Activated CD8-positive, alpha-beta memory T cell treated with anti-CD3 and anti-CD28 coated beads for 48 hours (primary cell): ENCODE measurements around the gene IL3.

Source experiments
- DNase-seq, 3 experiments: peaks; one replicate each; pipeline ENCODE4 v3.0.0-alpha.2; 2020; ENCODE audit warnings: low read depth in 2 of 3, low spot score in 2 of 3

Gene IL3

GRCh38 chr5:132056610-132057497 lies 3.6 kb upstream of the IL3 start:
- DNase-seq, result no peak

- no peak for DNase-seq
Observed at GRCh38 chr5:132057498-132058255, 2.8 kb upstream of the IL3 start.

GRCh38 chr5:132058646-132059042 lies 1.8 kb upstream of the IL3 start:
- DNase-seq, result no peak

GRCh38 chr5:132059043-132059695 lies 1.3 kb upstream of the IL3 start:
- no peak for DNase-seq

- no peak for DNase-seq
Observed at GRCh38 chr5:132059696-132060500, 557 bp upstream of the IL3 start.

GRCh38 chr5:132063090-132063911 lies 2.8 kb downstream of the IL3 start:
- peak in 2 of 3 experiments; percentile 93 to 94 for DNase-seq

GRCh38 chr5:132064140-132064539 lies 3.7 kb downstream of the IL3 start:
- DNase-seq, result no peak

GRCh38 chr5:132064738-132065331 lies 4.4 kb downstream of the IL3 start:
- DNase-seq, result peak in 2 of 3 experiments; percentile 89 to 91

GRCh38 chr5:132065351-132065937 lies 5.0 kb downstream of the IL3 start:
- no peak for DNase-seq

GRCh38 chr5:132065951-132066701 lies 5.7 kb downstream of the IL3 start:
- DNase-seq, result no peak

- no peak for DNase-seq
Observed at GRCh38 chr5:132066871-132067270, 6.4 kb downstream of the IL3 start.

- DNase-seq, result no peak
Observed at GRCh38 chr5:132067451-132067850, 7.0 kb downstream of the IL3 start.

GRCh38 chr5:132067941-132068808 lies 7.7 kb downstream of the IL3 start:
- DNase-seq, result no peak

GRCh38 chr5:132069561-132069960 lies 9.1 kb downstream of the IL3 start:
- DNase-seq, result no peak

- no peak for DNase-seq
Observed at GRCh38 chr5:132069994-132070393, 9.5 kb downstream of the IL3 start.

- peak in 1 of 3 experiments; percentile 62 for DNase-seq
Observed at GRCh38 chr5:132070460-132071337, 10.2 kb downstream of the IL3 start.

GRCh38 chr5:132071338-132071707 lies 10.9 kb downstream of the IL3 start:
- no peak for DNase-seq
